HepG2 (cell line): ENCODE measurements around the gene HARS2. TPM values are rescaled to one million over a fixed set of nuclear protein-coding genes. Genes with fewer than 3 reads are reported as not detected.

Experiments used
- CSRNP1 ChIP-seq: sonication (generic); formaldehyde crosslinking; IDR thresholded peaks from 2 replicates; pipeline ENCODE4 v1.8.1; 2023; ENCODE audit warnings: mild to moderate bottlenecking, missing genetic modification reagents
- FLYWCH1 ChIP-seq: sonication (generic); formaldehyde crosslinking; IDR thresholded peaks from 2 replicates; pipeline ENCODE4 v1.8.1; 2023; ENCODE audit warnings: mild to moderate bottlenecking, missing genetic modification reagents
- JDP2 ChIP-seq: sonication (generic); formaldehyde crosslinking; IDR thresholded peaks from 2 replicates; pipeline ENCODE4 v1.8.1; 2022; ENCODE audit warnings: missing genetic modification reagents, borderline replicate concordance
- KDM3A ChIP-seq: IDR thresholded peaks from 2 replicates; pipeline ENCODE4 v1.6.1; 2018; ENCODE audit warnings: low read depth, missing compliant biosample characterization
- KLF9 ChIP-seq: IDR thresholded peaks from 2 replicates; pipeline ENCODE4 v1.6.1; 2016; ENCODE audit warnings: low read depth
- MAF1 ChIP-seq: sonication (generic); formaldehyde crosslinking; IDR thresholded peaks from 2 replicates; pipeline ENCODE4 v1.5.0; 2020; ENCODE audit warnings: missing genetic modification reagents, borderline replicate concordance
- PAF1 ChIP-seq: IDR thresholded peaks from 2 replicates; pipeline ENCODE4 v1.6.1; 2016; ENCODE audit warnings: missing genetic modification reagents, missing compliant biosample characterization
- POLR2G ChIP-seq: fragments of 200-400 bp; formaldehyde crosslinking; IDR thresholded peaks from 2 replicates; pipeline ENCODE4 v1.6.1; 2018; ENCODE audit warnings: mild to moderate bottlenecking, low read depth, low read length, moderate library complexity
- TFDP1 ChIP-seq: IDR thresholded peaks from 2 replicates; pipeline ENCODE4 v1.6.1; 2016; ENCODE audit warnings: missing compliant biosample characterization, missing genetic modification reagents, borderline replicate concordance
- TFE3 ChIP-seq: IDR thresholded peaks from 2 replicates; pipeline ENCODE4 v1.6.1; 2016
- ZHX2 ChIP-seq, 2 experiments: sonication (generic) in 1 of 2; formaldehyde crosslinking in 1 of 2; IDR thresholded peaks; 2 replicates each; pipeline versions ENCODE4 v1.6.1 to v1.9.0; 2014 to 2022; ENCODE audit warnings: antibody characterized with exemption in 1 of 2, borderline replicate concordance in 1 of 2, inconsistent platforms in 1 of 2, low read depth in 1 of 2, missing genetic modification reagents in 1 of 2
- ZNF138 ChIP-seq: sonication (generic); formaldehyde crosslinking; IDR thresholded peaks from 2 replicates; pipeline ENCODE4 v1.5.0; 2020; ENCODE audit warnings: mild to moderate bottlenecking, low read depth, missing genetic modification reagents
- ZNF253 ChIP-seq: sonication (generic); formaldehyde crosslinking; IDR thresholded peaks from 2 replicates; pipeline ENCODE4 v1.8.0; 2022; ENCODE audit warnings: mild to moderate bottlenecking, missing genetic modification reagents, borderline replicate concordance
- ZNF614 ChIP-seq: IDR thresholded peaks from 2 replicates; pipeline ENCODE4 v1.6.1; 2018; ENCODE audit warnings: missing biosample characterization, missing genetic modification reagents, inconsistent platforms, borderline replicate concordance
- ZNF639 ChIP-seq: conservative IDR thresholded peaks from 2 replicates; pipeline ENCODE4 v1.6.1; 2018; ENCODE audit warnings: missing genetic modification reagents
- ZSCAN29 ChIP-seq: sonication (generic); formaldehyde crosslinking; conservative IDR thresholded peaks from 2 replicates; pipeline ENCODE4 v1.4.0; 2020; ENCODE audit warnings: mild to moderate bottlenecking, missing genetic modification reagents
- ZSCAN9 ChIP-seq: IDR thresholded peaks from 2 replicates; pipeline ENCODE4 v1.6.1; 2016; ENCODE audit warnings: borderline replicate concordance
- polyA plus RNA-seq, 8 experiments: library from polyadenylated mRNA; depleted of rRNA in 3 of 8; stranded (reverse) in 7 of 8; unstranded in 1 of 8; fragments of >200 nt; fragmentation: Illumina TruSeq in 4 of 8; extraction: Trizol in 4 of 8; gene quantifications; 2 replicates each; pipeline versions ENCODE4 v1.2.1 to v1.2.3, GENCODE V29; 2011 to 2016; ENCODE audit warnings: low read depth in 4 of 8, missing spikeins in 1 of 8, mixed read lengths in 1 of 8; ENCODE audit not compliant: insufficient read depth in 1 of 8
- total RNA-seq, 5 experiments: library from RNA; depleted of rRNA; stranded (reverse); fragments of >200 nt; fragmentation: Illumina TruSeq; extraction: Trizol; gene quantifications; 2 replicates each; pipeline ENCODE4 v1.2.3, GENCODE V29; 2016; ENCODE audit warnings: low read depth in 1 of 5

Gene HARS2
- total and polyA plus RNA-seq, 2 of the 13 experiments (the other 11 are each of a cell fraction or from before 2014, with no cell fraction given) = 17.9 to 25.8 TPM

- TF ChIP-seq TFE3 (CRISPR knock-in tag) = 0 out of 2 replicates have a peak, but pooled peaks have one; percentile 40
- TF ChIP-seq ZSCAN29 = no peak
- TF ChIP-seq KDM3A (CRISPR knock-in tag) = peak; percentile 63; the same call in 1 of the 2 replicates
- no peak for TF ChIP-seq PAF1 (CRISPR knock-in tag)
- TF ChIP-seq MAF1 = peak; percentile 97
- TF ChIP-seq ZNF138 (CRISPR knock-in tag) = no peak
- no peak for TF ChIP-seq JDP2 (CRISPR knock-in tag)
- no peak for TF ChIP-seq ZNF253 (CRISPR knock-in tag)
- no peak; the same call in 1 of the 2 replicates for TF ChIP-seq ZHX2 (IDR thresholded peaks at IDR 0.05; ENCODE audit: low read depth)
- no peak for TF ChIP-seq ZHX2 (CRISPR knock-in tag; IDR thresholded peaks at IDR 0.05; ENCODE audit: borderline replicate concordance)
- peak; percentile 57; the same call in 1 of the 2 replicates for TF ChIP-seq ZNF614 (CRISPR knock-in tag)
- TF ChIP-seq TFDP1 (CRISPR knock-in tag) = peak; percentile 24; the same call in 1 of the 2 replicates
- TF ChIP-seq POLR2G = peak; percentile 65
- TF ChIP-seq CSRNP1 = 0 out of 2 replicates have a peak, but pooled peaks have one; percentile 32
- TF ChIP-seq ZSCAN9 (CRISPR knock-in tag) = 0 out of 2 replicates have a peak, but pooled peaks have one; percentile 71
- TF ChIP-seq ZNF639 = no peak
- 0 out of 2 replicates have a peak, but pooled peaks have one; percentile 44 for TF ChIP-seq KLF9 (CRISPR knock-in tag)
- no peak for TF ChIP-seq FLYWCH1 (CRISPR knock-in tag)
These were observed 19.8 kb downstream of the HARS2 start (continued) for GRCh38 chr5:140710899-140711552.
